ENCODE results near the gene HPCA. TPM values are rescaled to one million over a fixed set of nuclear protein-coding genes. Genes with fewer than 3 reads are reported as not detected.

Gene HPCA
- total RNA-seq, 1 experiment from 2014 or later: 1.2 TPM

- Histone ChIP-seq H4K91ac (ENCODE audit: insufficient read length, low read depth, low read length) (no peak overlapping the region), H3K9ac (ENCODE audit: extremely low read depth, insufficient read length, low read length) (no peak overlapping the region), H2BK20ac (ENCODE audit: low read depth, low read length, poor library complexity, severe bottlenecking) (no peak overlapping the region), H3K79me2 (ENCODE audit: insufficient read depth, low read length) (no peaks in the 10 kb centered on the region), H4K8ac (replicated peaks; ENCODE audit: insufficient read length, low read depth, low read length) (no peak overlapping the region), H2BK12ac (ENCODE audit: insufficient read length, low read depth, low read length) (no peak overlapping the region), H2BK15ac (ENCODE audit: low read depth, low read length) (no peak overlapping the region), H2BK5ac (ENCODE audit: insufficient read length, low read length) (no peak overlapping the region), H3K18ac (ENCODE audit: insufficient read length, low read depth, low read length) (no peak overlapping the region), H3K23ac (ENCODE audit: insufficient read length, low read depth, low read length) (no peak overlapping the region), H4K20me1 (ENCODE audit: control insufficient read depth, insufficient read depth, insufficient read length) (no peaks in the 10 kb centered on the region), H3K56ac (ENCODE audit: insufficient read length, low read depth, low read length) (no peak overlapping the region), H3K27me3 (ENCODE audit: insufficient read depth, low read length) (no peaks in the 10 kb centered on the region; the same call in 1 of the 2 replicates), H3T11ph (ENCODE audit: low read length) (no peak overlapping the region), H3K79me1 (ENCODE audit: insufficient read depth, low read depth, low read length, poor library complexity, severe bottlenecking) (no peaks in the 10 kb centered on the region), H4K5ac (ENCODE audit: insufficient read length, low read depth, low read length) (no peak overlapping the region), H2BK120ac (ENCODE audit: low read depth, low read length, poor library complexity, severe bottlenecking) (no peak overlapping the region), H3K4me1 (ENCODE audit: insufficient read depth, low read length) (no peaks in the 10 kb centered on the region), H3K4me2 (ENCODE audit: insufficient read depth, insufficient read length, low read length) (peak overlapping the region; percentile 30), H3K14ac (ENCODE audit: insufficient read depth, low read length) (no peak overlapping the region), H3K27ac (ENCODE audit: insufficient read length, low read depth, low read length) (no peak overlapping the region), H3K4ac (ENCODE audit: low read depth, low read length) (no peak overlapping the region), H2AFZ (ENCODE audit: low read length) (no peak overlapping the region), H3K23me2 (ENCODE audit: insufficient read length, low read depth, low read length, poor library complexity, severe bottlenecking) (no peaks in the 10 kb centered on the region), H3K9me3 (ENCODE audit: control insufficient read depth, low read depth, low read length) (no peaks in the 10 kb centered on the region), H2AK5ac (ENCODE audit: insufficient read length, low read length) (no peak overlapping the region)
- no peaks in the 10 kb centered on the region for H3K36me3 Mint-ChIP-seq (ENCODE audit: insufficient read depth in 1 of 3, low read depth in 3 of 3)
- no peak overlapping the region for H3K27ac Mint-ChIP-seq
- TF ChIP-seq, protein P1, sequence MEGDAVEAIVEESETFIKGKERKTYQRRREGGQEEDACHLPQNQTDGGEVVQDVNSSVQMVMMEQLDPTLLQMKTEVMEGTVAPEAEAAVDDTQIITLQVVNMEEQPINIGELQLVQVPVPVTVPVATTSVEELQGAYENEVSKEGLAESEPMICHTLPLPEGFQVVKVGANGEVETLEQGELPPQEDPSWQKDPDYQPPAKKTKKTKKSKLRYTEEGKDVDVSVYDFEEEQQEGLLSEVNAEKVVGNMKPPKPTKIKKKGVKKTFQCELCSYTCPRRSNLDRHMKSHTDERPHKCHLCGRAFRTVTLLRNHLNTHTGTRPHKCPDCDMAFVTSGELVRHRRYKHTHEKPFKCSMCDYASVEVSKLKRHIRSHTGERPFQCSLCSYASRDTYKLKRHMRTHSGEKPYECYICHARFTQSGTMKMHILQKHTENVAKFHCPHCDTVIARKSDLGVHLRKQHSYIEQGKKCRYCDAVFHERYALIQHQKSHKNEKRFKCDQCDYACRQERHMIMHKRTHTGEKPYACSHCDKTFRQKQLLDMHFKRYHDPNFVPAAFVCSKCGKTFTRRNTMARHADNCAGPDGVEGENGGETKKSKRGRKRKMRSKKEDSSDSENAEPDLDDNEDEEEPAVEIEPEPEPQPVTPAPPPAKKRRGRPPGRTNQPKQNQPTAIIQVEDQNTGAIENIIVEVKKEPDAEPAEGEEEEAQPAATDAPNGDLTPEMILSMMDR (conservative IDR thresholded peaks at IDR 0.05): no peak
- no peak for DNase-seq
- WGBS (ENCODE audit: extremely low coverage, insufficient read length, low lambda C conversion rate): no CpG with 5 or more reads among the region's 8 CpGs
- H3K9me3 Mint-ChIP-seq: no peaks in the 10 kb centered on the region; a peak in 1 of 5 replicates
- peaks cover 66% of the 10 kb centered on the region for H3K27me3 Mint-ChIP-seq (ENCODE audit: low read depth)
- H3K4me1 Mint-ChIP-seq: peaks cover 4 to 35% of the 10 kb centered on the region in 2 experiments; a peak in 3 of 4 replicates
- H3K4me3 Mint-ChIP-seq: peak overlapping the region; percentile 49 to 75; a peak in 4 of 5 replicates
Observed at GRCh38 chr1:32885676-32886003, 651 bp upstream of the HPCA start.
